Progenitor cell of endocrine pancreas (in vitro differentiated cells): ENCODE measurements around the gene ACTL10. TPM values are rescaled to one million over a fixed set of nuclear protein-coding genes. Genes with fewer than 3 reads are reported as not detected.

ENCODE experiments used
- DNase-seq: peaks from one replicate; pipeline ENCODE4 v3.0.0; 2021; ENCODE audit warnings: low spot score; ENCODE audit not compliant: unreplicated experiment
- H3K27ac Mint-ChIP-seq: 2 replicates; pipeline ENCODE4 v1.8.0; 2021; ENCODE audit warnings: mild to moderate bottlenecking, moderate library complexity, mixed read lengths
- H3K27me3 Mint-ChIP-seq: 2 replicates; pipeline ENCODE4 v1.8.0; 2021; ENCODE audit warnings: mixed read lengths
- H3K36me3 Mint-ChIP-seq: 2 replicates; pipeline ENCODE4 v1.8.0; 2022; ENCODE audit warnings: mixed read lengths; ENCODE audit not compliant: insufficient read depth
- H3K4me1 Mint-ChIP-seq: 2 replicates; pipeline ENCODE4 v1.8.0; 2021; ENCODE audit warnings: low read depth, mixed read lengths
- H3K4me3 Mint-ChIP-seq: 2 replicates; pipeline ENCODE4 v1.8.0; 2021; ENCODE audit warnings: low read depth, mild to moderate bottlenecking, moderate library complexity, mixed read lengths
- H3K9me3 Mint-ChIP-seq: 2 replicates; pipeline ENCODE4 v1.8.0; 2021; ENCODE audit warnings: low read depth, mixed read lengths
- total RNA-seq: library from RNA; stranded (reverse); gene quantifications from 2 replicates; pipeline ENCODE4 v1.2.1, GENCODE V29; 2021
- TF ChIP-seq, protein P1 (sequence below): fragments of 200-600 bp; sonication (generic); IDR thresholded peaks from one replicate; pipeline ENCODE4 v1.5.0; 2021; ENCODE audit warnings: antibody characterized with exemption, mild to moderate bottlenecking; ENCODE audit not compliant: unreplicated experiment

ACTL10 gene
- total RNA-seq, 1 donor from 2014 or later, result 0.36 TPM

DNA sequence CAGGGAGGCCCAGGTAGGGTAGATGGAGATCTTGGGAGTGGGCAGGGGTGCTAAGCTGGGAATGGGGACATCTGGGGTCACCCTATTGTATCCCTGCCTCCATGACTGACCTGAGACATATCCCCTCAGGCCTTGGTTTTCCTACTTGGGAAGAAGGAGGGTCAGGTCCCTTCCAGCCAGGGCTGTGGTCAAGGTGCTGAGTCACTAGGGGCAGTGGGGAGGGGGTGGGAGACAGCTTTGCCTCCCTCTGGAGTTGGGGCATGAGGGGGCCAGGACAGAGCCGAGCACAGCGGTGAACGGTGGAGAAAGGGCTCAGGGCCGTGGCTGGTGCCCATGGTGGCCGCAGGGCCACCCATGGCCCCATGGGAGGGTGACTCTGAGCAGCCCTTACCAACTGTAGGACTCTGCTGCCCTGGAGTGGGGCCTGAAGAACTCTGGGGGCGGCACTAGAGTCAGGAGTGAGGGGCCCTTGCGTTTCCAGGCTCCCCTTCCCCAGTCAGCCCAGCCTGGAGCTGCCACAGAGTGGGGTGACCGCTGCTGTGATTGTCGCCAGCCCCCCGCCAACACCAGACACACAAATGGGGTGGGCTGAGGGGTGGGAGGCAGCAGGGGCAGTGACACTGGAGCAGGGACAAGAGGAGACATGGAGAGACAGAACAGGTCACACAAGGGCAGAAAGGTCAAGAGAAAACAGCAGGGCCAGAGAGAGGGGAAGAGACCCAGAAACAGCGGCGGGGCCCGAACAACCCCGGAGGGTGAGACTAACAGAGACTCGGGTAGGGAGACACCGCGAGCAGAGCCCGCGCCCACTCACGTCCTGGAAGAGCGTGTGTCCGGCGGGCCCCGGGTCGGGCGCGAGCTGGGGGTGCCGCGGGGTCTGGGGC, 6.9 kb downstream of the ACTL10 start:
- Mint-ChIP-seq H3K4me1 (peaks cover 29% of the 10 kb centered on the region), H3K9me3 (no peaks in the 10 kb centered on the region), H3K27me3 (peaks cover 3% of the 10 kb centered on the region), H3K4me3 (peak overlapping the region; percentile 87), H3K27ac (peak overlapping the region; percentile 71), H3K36me3 (peaks cover 15% of the 10 kb centered on the region)
- TF ChIP-seq, protein P1, sequence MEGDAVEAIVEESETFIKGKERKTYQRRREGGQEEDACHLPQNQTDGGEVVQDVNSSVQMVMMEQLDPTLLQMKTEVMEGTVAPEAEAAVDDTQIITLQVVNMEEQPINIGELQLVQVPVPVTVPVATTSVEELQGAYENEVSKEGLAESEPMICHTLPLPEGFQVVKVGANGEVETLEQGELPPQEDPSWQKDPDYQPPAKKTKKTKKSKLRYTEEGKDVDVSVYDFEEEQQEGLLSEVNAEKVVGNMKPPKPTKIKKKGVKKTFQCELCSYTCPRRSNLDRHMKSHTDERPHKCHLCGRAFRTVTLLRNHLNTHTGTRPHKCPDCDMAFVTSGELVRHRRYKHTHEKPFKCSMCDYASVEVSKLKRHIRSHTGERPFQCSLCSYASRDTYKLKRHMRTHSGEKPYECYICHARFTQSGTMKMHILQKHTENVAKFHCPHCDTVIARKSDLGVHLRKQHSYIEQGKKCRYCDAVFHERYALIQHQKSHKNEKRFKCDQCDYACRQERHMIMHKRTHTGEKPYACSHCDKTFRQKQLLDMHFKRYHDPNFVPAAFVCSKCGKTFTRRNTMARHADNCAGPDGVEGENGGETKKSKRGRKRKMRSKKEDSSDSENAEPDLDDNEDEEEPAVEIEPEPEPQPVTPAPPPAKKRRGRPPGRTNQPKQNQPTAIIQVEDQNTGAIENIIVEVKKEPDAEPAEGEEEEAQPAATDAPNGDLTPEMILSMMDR, result no peak
- no peak for DNase-seq

DNA sequence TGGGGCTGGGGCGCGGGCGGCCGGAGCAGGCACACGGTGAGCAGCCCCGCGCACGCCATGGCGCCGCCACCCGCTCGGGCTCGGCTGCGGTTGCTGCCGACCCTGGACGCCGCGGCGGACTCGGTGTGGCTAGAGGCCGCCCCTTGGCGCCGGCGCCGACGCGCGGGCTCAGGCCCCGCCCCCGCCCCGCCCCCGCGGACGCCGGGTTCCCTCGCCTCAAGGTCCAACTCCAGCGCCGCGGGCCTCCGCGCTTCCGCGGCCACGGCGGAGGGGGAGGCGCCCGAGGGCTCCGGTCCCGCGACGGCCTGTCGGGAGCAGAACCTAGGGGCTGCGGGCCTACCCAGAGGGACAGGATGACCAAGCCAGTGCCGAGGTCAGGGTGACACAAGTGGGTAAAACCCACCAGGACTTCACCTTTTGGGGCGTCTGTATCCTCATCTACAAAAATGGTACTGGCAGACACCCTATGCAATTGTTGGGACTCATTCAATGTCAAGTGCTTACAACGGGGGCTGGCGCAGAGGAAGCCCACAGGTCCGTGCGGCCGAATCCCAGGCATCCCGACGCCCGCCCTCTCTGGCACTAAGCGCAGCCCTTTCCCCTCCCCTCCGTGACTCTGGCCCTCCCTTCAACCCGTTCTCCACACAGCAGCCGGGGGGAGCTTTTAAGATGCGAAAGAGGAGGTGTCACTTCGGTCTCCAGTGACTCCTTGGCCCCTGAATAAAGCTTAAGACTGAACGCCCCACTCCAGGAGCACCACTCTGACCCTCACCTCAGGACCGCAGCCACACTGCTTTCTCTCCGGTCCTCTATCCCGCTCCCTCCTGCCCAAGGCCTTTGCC, 7.8 kb downstream of the ACTL10 start, which contains the start of gene NECAB3:
Gene NECAB3, minus strand, starts transcription at position 135 of the 842 bp plus-strand sequence. Its CDS starts 76 bp downstream, at position 59.
- H3K27ac Mint-ChIP-seq, result peak within 1 kb of the TSS; percentile 71

DNA sequence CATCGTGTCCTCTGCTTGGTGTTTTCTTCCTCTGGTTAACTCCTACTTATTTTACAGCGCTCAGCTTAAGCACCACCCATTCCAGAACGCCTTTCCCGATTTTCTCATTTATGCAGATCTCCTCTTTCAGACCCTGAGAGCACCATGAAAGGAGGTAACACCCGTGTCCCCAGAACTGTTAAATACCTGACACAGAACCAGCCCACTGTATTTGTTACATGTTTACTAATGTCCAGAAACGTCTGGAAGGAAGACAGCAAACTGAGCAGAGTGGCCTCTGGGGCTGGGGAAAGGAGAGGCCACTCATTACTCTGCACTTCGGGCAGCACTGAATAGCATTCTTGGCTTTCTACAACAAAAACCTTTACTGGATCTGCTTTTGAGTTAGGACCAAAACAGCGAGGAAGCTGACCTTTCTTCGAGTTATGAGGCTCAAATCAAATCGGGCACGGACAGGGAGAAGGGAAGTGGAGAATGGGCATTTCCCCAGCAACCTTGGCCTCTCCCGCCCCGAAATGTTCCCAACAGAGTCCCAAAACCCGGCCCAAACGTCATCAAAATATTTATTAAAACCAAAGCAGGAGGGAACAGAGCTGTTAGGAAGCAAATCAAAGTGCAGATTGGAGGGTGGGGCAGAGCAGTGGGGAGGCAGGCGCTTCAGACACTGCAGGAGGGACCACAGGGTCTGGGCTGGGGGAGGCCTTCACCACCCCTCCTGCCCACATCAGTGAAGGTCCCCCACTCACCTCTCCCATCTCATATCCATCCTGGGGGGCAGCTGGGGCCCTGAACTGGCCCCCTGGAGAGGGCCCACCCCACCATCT, 8.6 kb downstream of the ACTL10 start:
- TF ChIP-seq, protein P1, result no peak
- Mint-ChIP-seq H3K4me1 (peaks cover 29% of the 10 kb centered on the region), H3K27me3 (peaks cover 3% of the 10 kb centered on the region), H3K27ac (no peak overlapping the region), H3K9me3 (no peaks in the 10 kb centered on the region), H3K4me3 (peak overlapping the region; percentile 66), H3K36me3 (peaks cover 11% of the 10 kb centered on the region)
- no peak for DNase-seq

More for the DNA sequence above, 7.8 kb downstream of the ACTL10 start, which contains the start of gene NECAB3:
- H3K9me3 Mint-ChIP-seq, result no peaks in the 10 kb centered on the region
- TF ChIP-seq, protein P1, result peak; percentile 8
- DNase-seq, result peak; percentile 86
- peaks cover 3% of the 10 kb centered on the region for H3K27me3 Mint-ChIP-seq
- peaks cover 15% of the 10 kb centered on the region for H3K36me3 Mint-ChIP-seq
- H3K4me3 Mint-ChIP-seq, result peak within 1 kb of the TSS; percentile 87
- H3K4me1 Mint-ChIP-seq, result peaks cover 29% of the 10 kb centered on the region

DNA sequence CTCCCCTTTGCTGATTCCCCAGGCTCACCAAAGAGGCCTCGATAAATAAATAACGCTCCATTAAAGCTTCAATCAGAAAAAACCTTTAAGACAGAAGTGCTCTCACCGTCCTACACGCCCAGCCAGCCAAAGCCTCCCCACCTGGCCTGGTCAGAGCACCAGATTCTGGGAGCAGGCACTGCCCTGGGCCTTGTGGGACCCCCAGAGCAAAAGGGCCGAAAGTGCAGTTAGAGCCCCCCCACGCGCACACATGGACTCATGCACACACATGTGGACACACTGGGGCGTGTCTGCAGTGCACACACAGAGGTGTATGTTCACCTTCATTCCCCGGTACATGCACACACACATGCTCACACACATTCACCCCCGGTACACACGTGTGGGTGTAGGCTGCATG, 9.4 kb downstream of the ACTL10 start:
- H3K27ac Mint-ChIP-seq, result peak overlapping the region; percentile 54
- DNase-seq, result no peak
- peaks cover 11% of the 10 kb centered on the region for H3K36me3 Mint-ChIP-seq
- peaks cover 25% of the 10 kb centered on the region for H3K4me1 Mint-ChIP-seq
- TF ChIP-seq, protein P1, result no peak
- peaks cover 3% of the 10 kb centered on the region for H3K27me3 Mint-ChIP-seq
- H3K9me3 Mint-ChIP-seq, result no peaks in the 10 kb centered on the region
- H3K4me3 Mint-ChIP-seq, result no peak overlapping the region
